Measurements from ENCODE around the gene CACNA1G. TPM values are rescaled to one million over a fixed set of nuclear protein-coding genes. Genes with fewer than 3 reads are reported as not detected.

CACNA1G gene
- total and polyA plus RNA-seq, 4 donors, result under 0.01 to 0.14 (median 0.01) TPM; not detected in 1

- H3K9me3 ChIP-seq (ENCODE audit: control insufficient read depth in 4 of 4, low read length in 3 of 4), result no peaks in the 10 kb centered on the region
- H3K4me3 ChIP-seq (ENCODE audit: low read depth in 1 of 3, low read length in 3 of 3), result no peak overlapping the region
- no peak overlapping the region for H3K9ac ChIP-seq (ENCODE audit: low read depth in 1 of 2, low read length in 2 of 2)
- TF ChIP-seq YY1 (IDR thresholded peaks at IDR 0.05), result no peak
- TF ChIP-seq RXRA (IDR thresholded peaks at IDR 0.05), result no peak
- TF ChIP-seq HNF4G (IDR thresholded peaks at IDR 0.05), result no peak
- no peak for TF ChIP-seq GABPA (IDR thresholded peaks at IDR 0.05 in 1 of 2, conservative IDR thresholded peaks at IDR 0.05 in 1 of 2)
- TF ChIP-seq, protein P1, sequence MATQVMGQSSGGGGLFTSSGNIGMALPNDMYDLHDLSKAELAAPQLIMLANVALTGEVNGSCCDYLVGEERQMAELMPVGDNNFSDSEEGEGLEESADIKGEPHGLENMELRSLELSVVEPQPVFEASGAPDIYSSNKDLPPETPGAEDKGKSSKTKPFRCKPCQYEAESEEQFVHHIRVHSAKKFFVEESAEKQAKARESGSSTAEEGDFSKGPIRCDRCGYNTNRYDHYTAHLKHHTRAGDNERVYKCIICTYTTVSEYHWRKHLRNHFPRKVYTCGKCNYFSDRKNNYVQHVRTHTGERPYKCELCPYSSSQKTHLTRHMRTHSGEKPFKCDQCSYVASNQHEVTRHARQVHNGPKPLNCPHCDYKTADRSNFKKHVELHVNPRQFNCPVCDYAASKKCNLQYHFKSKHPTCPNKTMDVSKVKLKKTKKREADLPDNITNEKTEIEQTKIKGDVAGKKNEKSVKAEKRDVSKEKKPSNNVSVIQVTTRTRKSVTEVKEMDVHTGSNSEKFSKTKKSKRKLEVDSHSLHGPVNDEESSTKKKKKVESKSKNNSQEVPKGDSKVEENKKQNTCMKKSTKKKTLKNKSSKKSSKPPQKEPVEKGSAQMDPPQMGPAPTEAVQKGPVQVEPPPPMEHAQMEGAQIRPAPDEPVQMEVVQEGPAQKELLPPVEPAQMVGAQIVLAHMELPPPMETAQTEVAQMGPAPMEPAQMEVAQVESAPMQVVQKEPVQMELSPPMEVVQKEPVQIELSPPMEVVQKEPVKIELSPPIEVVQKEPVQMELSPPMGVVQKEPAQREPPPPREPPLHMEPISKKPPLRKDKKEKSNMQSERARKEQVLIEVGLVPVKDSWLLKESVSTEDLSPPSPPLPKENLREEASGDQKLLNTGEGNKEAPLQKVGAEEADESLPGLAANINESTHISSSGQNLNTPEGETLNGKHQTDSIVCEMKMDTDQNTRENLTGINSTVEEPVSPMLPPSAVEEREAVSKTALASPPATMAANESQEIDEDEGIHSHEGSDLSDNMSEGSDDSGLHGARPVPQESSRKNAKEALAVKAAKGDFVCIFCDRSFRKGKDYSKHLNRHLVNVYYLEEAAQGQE (IDR thresholded peaks at IDR 0.05), result no peak
- no peak for TF ChIP-seq RAD21 (IDR thresholded peaks at IDR 0.05)
- no peak for TF ChIP-seq CTCF (IDR thresholded peaks at IDR 0.05; ENCODE audit: low read depth, low read length, missing input control)
- TF ChIP-seq SP1 (IDR thresholded peaks at IDR 0.05), result no peak
- TF ChIP-seq HNF4A (conservative IDR thresholded peaks at IDR 0.05), result no peak
- no peak for TF ChIP-seq JUND (IDR thresholded peaks at IDR 0.05)
- DNase-seq (ENCODE audit: low spot score), result no peak
- H3K4me1 ChIP-seq (ENCODE audit: control insufficient read depth in 4 of 4, insufficient read depth in 4 of 4, low read length in 3 of 4), result peaks cover 0 to 10% (median 7%) of the 10 kb centered on the region in 4 donors
- no peaks in the 10 kb centered on the region for H3K36me3 ChIP-seq (ENCODE audit: control insufficient read depth in 4 of 4, insufficient read depth in 3 of 4, low read depth in 1 of 4, low read length in 3 of 4)
- WGBS, result 93% methylated on average over 9 of the region's 9 CpGs
- no peak overlapping the region for H3K27ac ChIP-seq (ENCODE audit: low read depth in 1 of 2, low read length in 2 of 2)
- H3K27me3 ChIP-seq (ENCODE audit: control insufficient read depth in 4 of 4, insufficient read depth in 4 of 4, low read length in 3 of 4), result no peaks in the 10 kb centered on the region
Observed at GRCh38 chr17:50586421-50587247, 26.1 kb downstream of the CACNA1G start.

DNA sequence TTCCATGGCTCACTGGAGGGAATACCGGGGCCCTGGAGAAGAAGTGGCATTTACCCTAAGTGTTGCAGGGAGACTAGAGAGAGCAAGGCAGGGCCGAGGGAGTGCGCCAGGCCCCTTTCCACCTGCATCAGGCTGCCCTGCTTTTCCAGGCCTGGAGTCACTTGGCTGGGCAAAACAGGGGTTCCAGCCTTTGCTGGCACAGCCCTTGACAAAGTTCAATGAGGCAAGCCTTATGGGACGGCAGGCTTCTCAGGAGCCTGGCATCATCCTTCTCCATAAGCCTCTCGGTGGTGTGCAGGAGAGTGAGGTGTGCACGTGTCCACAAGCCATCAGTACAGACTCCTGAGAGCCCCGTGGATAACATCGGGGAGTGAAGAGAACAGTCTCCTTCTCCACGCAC is 27.1 kb downstream of the CACNA1G start:
- H3K27ac ChIP-seq (ENCODE audit: low read depth in 1 of 2, low read length in 2 of 2), result no peak overlapping the region
- H3K27me3 ChIP-seq (ENCODE audit: control insufficient read depth in 4 of 4, insufficient read depth in 4 of 4, low read length in 3 of 4), result no peaks in the 10 kb centered on the region
- WGBS, result 93% methylated on average over 9 of the region's 9 CpGs
- no peak for DNase-seq (ENCODE audit: low spot score)
- no peaks in the 10 kb centered on the region for H3K9me3 ChIP-seq (ENCODE audit: control insufficient read depth in 4 of 4, low read length in 3 of 4)
- H3K9ac ChIP-seq (ENCODE audit: low read depth in 1 of 2, low read length in 2 of 2), result no peak overlapping the region
- H3K4me3 ChIP-seq (ENCODE audit: low read depth in 1 of 3, low read length in 3 of 3), result no peak overlapping the region
- peaks cover 0 to 10% (median 7%) of the 10 kb centered on the region in 4 donors for H3K4me1 ChIP-seq (ENCODE audit: control insufficient read depth in 4 of 4, insufficient read depth in 4 of 4, low read length in 3 of 4)
- H3K36me3 ChIP-seq (ENCODE audit: control insufficient read depth in 4 of 4, insufficient read depth in 3 of 4, low read depth in 1 of 4, low read length in 3 of 4), result no peaks in the 10 kb centered on the region
- TF ChIP-seq CTCF (IDR thresholded peaks at IDR 0.05; ENCODE audit: low read depth, low read length, missing input control) (no peak), HNF4A (conservative IDR thresholded peaks at IDR 0.05) (no peak), TAF1 (conservative IDR thresholded peaks at IDR 0.05) (no peak), NR2F2 (IDR thresholded peaks at IDR 0.05) (no peak), FOXA1 (IDR thresholded peaks at IDR 0.05) (no peak), GABPA (IDR thresholded peaks at IDR 0.05 in 1 of 2, conservative IDR thresholded peaks at IDR 0.05 in 1 of 2) (no peak), FOXA2 (IDR thresholded peaks at IDR 0.05) (no peak), YY1 (IDR thresholded peaks at IDR 0.05) (no peak), RAD21 (IDR thresholded peaks at IDR 0.05) (no peak), ATF3 (IDR thresholded peaks at IDR 0.05) (no peak), MAX (IDR thresholded peaks at IDR 0.05) (no peak)
- TF ChIP-seq, protein P1 (IDR thresholded peaks at IDR 0.05), result no peak
- TF ChIP-seq, protein P2, sequence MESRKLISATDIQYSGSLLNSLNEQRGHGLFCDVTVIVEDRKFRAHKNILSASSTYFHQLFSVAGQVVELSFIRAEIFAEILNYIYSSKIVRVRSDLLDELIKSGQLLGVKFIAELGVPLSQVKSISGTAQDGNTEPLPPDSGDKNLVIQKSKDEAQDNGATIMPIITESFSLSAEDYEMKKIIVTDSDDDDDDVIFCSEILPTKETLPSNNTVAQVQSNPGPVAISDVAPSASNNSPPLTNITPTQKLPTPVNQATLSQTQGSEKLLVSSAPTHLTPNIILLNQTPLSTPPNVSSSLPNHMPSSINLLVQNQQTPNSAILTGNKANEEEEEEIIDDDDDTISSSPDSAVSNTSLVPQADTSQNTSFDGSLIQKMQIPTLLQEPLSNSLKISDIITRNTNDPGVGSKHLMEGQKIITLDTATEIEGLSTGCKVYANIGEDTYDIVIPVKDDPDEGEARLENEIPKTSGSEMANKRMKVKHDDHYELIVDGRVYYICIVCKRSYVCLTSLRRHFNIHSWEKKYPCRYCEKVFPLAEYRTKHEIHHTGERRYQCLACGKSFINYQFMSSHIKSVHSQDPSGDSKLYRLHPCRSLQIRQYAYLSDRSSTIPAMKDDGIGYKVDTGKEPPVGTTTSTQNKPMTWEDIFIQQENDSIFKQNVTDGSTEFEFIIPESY (IDR thresholded peaks at IDR 0.05), result no peak

Data from liver (tissue), 9 donors.